Measurements from ENCODE around the gene PLPPR2. TPM values are rescaled to one million over a fixed set of nuclear protein-coding genes. Genes with fewer than 3 reads are reported as not detected.
A peak's percentile ranks its signal among the peaks of the same experiment; 100 is the strongest.

PLPPR2 gene
- polyA plus RNA-seq, 2 of the 4 experiments (the other 2 are of a cell fraction), result 5.6 to 9.7 TPM

DNA sequence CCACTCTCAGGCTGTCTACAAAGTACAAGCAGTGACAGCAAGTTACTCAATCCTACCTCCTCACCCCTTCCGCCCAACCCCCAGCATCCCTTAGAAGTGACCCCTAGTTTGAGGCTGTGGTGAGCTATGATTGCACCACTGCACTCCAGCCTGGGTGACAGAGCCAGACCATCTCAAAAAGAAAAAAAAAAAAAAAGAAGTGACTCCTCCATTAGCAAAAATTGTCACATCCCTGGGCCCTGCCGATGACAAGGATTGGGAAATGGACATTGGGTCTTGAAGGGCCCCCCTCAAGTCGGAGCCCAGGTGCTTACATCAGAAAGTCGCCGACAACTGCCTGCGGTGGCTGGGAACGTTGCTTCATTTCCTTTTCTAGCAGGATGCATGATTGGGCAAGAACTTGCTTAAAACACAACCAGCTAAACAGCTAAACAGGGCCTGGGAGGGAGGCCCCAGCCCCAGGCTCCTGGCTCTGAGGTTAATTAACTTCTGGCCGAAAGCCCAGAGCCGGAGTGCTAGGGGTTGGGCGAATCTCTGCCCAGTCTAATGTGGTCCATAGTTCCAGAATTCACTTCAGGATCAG is 31.1 kb upstream of the PLPPR2 start (continued):
- no peak for TF ChIP-seq POLR2AphosphoS2 (conservative IDR thresholded peaks at IDR 0.05; ENCODE audit: low read length)
- TF ChIP-seq, protein P1, sequence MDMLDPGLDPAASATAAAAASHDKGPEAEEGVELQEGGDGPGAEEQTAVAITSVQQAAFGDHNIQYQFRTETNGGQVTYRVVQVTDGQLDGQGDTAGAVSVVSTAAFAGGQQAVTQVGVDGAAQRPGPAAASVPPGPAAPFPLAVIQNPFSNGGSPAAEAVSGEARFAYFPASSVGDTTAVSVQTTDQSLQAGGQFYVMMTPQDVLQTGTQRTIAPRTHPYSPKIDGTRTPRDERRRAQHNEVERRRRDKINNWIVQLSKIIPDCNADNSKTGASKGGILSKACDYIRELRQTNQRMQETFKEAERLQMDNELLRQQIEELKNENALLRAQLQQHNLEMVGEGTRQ (IDR thresholded peaks at IDR 0.05), result no peak

DNA sequence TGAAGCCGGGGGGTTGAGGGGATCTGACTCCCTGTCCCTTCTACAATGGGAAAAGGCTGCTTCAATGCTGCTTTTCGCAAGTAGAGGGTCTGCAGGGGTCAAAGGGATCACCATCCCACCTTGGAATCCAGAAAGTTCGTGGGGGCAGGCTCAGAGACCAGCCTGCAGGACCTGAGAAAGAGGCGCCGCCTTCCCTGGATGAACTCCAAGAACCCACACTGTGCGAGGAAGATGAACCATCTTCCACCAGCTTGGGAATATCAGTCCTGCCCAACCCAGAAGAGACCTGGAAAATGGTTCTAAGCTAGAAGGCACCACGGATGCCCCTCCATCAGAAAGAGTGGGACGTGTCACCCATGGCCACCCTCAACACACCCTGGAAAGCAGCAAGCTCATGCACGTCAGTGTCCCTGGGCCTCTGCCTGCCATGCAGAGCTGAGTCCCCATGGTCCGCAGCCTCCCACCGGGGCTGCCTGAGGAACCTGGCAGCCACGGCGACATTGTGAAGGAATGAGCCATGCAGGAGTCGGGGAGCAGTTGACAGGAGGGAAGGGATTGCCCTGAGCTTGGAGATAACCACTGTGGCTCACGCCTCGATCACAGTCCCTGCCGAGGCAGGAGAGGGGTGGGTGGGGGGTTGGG is 30.4 kb upstream of the PLPPR2 start:
- POLR2A ChIA-PET, result interaction anchor here (1.0 to 1.9 kb wide), 4 partner anchors 15 to 57 kb away, joined by 4 to 7 read pairs (median 6); partner anchors contain the start of genes CCDC159, RAB3D and TMEM205
- Histone ChIP-seq H3K4me1 (peaks cover 33% of the 10 kb centered on the region), H3K4me3 (no peak overlapping the region), H3K9me3 (no peaks in the 10 kb centered on the region), H3K4me2 (peak overlapping the region; percentile 68), H3K27ac (peak overlapping the region; percentile 79 to 89)
- FAIRE-seq (no peak), DNase-seq (ENCODE audit: low read depth in 1 of 2, low spot score in 1 of 2) (no peak), ATAC-seq (peak; percentile 25 to 54; a peak in 3 of 6 replicates)
- 81% methylated on average over 11 of the region's 17 CpGs for WGBS (ENCODE audit: missing lambda C conversion rate)
- TF ChIP-seq MAZ (IDR thresholded peaks at IDR 0.05; ENCODE audit: borderline replicate concordance, low read depth, low read length) (no peak), NFE2L2 (conservative IDR thresholded peaks at IDR 0.05; ENCODE audit: low read length) (no peak), FOSL2 (IDR thresholded peaks at IDR 0.05) (no peak), FOSL2 (CRISPR knock-in tag; IDR thresholded peaks at IDR 0.05) (no peak)
- TF ChIP-seq, protein P2, sequence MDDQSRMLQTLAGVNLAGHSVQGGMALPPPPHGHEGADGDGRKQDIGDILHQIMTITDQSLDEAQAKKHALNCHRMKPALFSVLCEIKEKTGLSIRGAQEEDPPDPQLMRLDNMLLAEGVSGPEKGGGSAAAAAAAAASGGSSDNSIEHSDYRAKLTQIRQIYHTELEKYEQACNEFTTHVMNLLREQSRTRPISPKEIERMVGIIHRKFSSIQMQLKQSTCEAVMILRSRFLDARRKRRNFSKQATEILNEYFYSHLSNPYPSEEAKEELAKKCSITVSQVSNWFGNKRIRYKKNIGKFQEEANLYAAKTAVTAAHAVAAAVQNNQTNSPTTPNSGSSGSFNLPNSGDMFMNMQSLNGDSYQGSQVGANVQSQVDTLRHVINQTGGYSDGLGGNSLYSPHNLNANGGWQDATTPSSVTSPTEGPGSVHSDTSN (IDR thresholded peaks at IDR 0.05), result no peak
- CTCF ChIA-PET, result interaction anchor here (0.8 to 1.8 kb wide), 5 partner anchors 29 to 158 kb away, joined by 3 to 6 read pairs (median 4); partner anchors contain the start of gene TSPAN16

DNA sequence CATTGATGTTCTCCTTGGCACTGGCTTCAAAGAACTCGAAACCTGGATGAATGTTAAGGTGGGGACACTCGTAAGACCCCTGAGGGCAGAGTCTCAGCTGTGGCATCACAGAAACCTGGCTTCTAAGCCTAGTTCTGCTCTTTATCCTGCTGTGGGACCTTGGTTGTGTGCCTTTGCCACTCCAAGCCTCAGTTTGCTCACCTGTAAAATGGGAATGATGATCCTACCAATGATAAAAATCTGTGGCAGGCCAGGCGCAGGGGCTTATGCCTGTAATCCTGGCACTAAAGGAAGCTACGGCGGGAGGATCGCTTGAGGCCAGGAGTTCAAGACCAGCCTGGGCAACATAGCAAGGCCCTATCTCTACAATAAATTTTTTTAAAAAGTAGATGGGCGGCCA is 29.7 kb upstream of the PLPPR2 start:
- DNase-seq (ENCODE audit: low read depth in 1 of 2, low spot score in 1 of 2) (no peak), FAIRE-seq (no peak), ATAC-seq (no peak)
- no peak overlapping the region for H3K4me3 ChIP-seq
- 92% methylated on average over 7 of the region's 7 CpGs for WGBS (ENCODE audit: missing lambda C conversion rate)
- POLR2A ChIA-PET, result no interaction called here
- H3K9me3 ChIP-seq, result no peaks in the 10 kb centered on the region
- TF ChIP-seq CBX2 (IDR thresholded peaks at IDR 0.05; ENCODE audit: borderline replicate concordance, low read depth), result no peak
- TF ChIP-seq, protein P3, sequence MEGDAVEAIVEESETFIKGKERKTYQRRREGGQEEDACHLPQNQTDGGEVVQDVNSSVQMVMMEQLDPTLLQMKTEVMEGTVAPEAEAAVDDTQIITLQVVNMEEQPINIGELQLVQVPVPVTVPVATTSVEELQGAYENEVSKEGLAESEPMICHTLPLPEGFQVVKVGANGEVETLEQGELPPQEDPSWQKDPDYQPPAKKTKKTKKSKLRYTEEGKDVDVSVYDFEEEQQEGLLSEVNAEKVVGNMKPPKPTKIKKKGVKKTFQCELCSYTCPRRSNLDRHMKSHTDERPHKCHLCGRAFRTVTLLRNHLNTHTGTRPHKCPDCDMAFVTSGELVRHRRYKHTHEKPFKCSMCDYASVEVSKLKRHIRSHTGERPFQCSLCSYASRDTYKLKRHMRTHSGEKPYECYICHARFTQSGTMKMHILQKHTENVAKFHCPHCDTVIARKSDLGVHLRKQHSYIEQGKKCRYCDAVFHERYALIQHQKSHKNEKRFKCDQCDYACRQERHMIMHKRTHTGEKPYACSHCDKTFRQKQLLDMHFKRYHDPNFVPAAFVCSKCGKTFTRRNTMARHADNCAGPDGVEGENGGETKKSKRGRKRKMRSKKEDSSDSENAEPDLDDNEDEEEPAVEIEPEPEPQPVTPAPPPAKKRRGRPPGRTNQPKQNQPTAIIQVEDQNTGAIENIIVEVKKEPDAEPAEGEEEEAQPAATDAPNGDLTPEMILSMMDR (IDR thresholded peaks at IDR 0.05), result no peak
- TF ChIP-seq CHD4 (IDR thresholded peaks at IDR 0.05; ENCODE audit: borderline replicate concordance), result no peak
- no peak for TF ChIP-seq RAD21 (conservative IDR thresholded peaks at IDR 0.05 in 1 of 2, IDR thresholded peaks at IDR 0.05 in 1 of 2)
- peak; percentile 67; the same call in 1 of the 2 replicates for TF ChIP-seq KDM1A (IDR thresholded peaks at IDR 0.05; ENCODE audit: low read depth)
- no peak for TF ChIP-seq JUNB (IDR thresholded peaks at IDR 0.05)
- TF ChIP-seq, protein P4, sequence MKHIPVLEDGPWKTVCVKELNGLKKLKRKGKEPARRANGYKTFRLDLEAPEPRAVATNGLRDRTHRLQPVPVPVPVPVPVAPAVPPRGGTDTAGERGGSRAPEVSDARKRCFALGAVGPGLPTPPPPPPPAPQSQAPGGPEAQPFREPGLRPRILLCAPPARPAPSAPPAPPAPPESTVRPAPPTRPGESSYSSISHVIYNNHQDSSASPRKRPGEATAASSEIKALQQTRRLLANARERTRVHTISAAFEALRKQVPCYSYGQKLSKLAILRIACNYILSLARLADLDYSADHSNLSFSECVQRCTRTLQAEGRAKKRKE (CRISPR knock-in tag; IDR thresholded peaks at IDR 0.05; ENCODE audit: low read depth), result no peak
- H3K4me2 ChIP-seq, result no peak overlapping the region
- CTCF ChIA-PET, result interaction anchor here (0.6 to 1.3 kb wide), 3 partner anchors 44 to 157 kb away, joined by 3 to 4 read pairs (median 3); no protein-coding TSS in a partner anchor
- H3K4me1 ChIP-seq, result peaks cover 32% of the 10 kb centered on the region
- H3K27ac ChIP-seq, result peak overlapping the region; percentile 79 to 89; a peak in 5 of 6 replicates

DNA sequence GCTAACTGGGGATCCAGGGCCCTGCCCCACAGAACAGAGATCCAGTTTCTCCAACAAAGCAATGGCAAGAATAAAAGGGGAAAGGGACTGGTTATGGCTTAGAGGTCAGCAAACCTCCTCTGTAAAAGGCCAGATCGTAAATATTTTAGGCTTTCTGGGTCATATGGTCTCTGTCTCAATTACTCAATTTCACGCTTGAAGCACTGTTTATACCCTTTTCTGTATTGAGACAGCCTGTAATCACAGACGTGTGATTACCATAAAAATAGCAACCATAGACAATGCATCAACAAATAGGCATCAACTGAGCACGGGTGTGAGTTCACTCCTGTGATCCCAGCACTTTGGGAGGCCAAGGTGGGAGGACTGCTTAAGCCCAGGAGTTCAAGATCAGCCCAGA is 25.1 kb upstream of the PLPPR2 start:
- no peak for FAIRE-seq
- CTCF ChIA-PET, result no interaction called here
- peaks cover 2% of the 10 kb centered on the region; the same call in 2 of the 3 replicates for H3K4me1 ChIP-seq
- TF ChIP-seq EHMT2 (IDR thresholded peaks at IDR 0.05; ENCODE audit: low read depth), result no peak
- POLR2A ChIA-PET, result no interaction called here
- H3K9me3 ChIP-seq, result no peaks in the 10 kb centered on the region
- H3K4me2 ChIP-seq, result no peak overlapping the region
- H3K27ac ChIP-seq, result no peak overlapping the region
- no peak for DNase-seq (ENCODE audit: low read depth in 1 of 2, low spot score in 1 of 2)
- 89% methylated on average over 4 of the region's 4 CpGs for WGBS (ENCODE audit: missing lambda C conversion rate)
- no peak overlapping the region for H3K4me3 ChIP-seq
- no peak for ATAC-seq
